Stimulated activated CD4-positive, alpha-beta T cell treated with anti-CD3 and anti-CD28 coated beads, Interleukin-1b, Interleukin-23, amount 100 ng/mL, for 1 hour (primary cell): ENCODE measurements around the gene PITPNM3.
"Not testable (repeated sequence)": the region's sequence is repeated elsewhere in the genome, so short reads cannot be mapped to it uniquely, and the experiment has no call there.

Experiments used
- DNase-seq, 2 donors: peaks; one replicate each; pipeline ENCODE4 v3.0.0-alpha.2; 2020; ENCODE audit warnings: low read depth in 2 of 2

The PITPNM3 gene

DNA sequence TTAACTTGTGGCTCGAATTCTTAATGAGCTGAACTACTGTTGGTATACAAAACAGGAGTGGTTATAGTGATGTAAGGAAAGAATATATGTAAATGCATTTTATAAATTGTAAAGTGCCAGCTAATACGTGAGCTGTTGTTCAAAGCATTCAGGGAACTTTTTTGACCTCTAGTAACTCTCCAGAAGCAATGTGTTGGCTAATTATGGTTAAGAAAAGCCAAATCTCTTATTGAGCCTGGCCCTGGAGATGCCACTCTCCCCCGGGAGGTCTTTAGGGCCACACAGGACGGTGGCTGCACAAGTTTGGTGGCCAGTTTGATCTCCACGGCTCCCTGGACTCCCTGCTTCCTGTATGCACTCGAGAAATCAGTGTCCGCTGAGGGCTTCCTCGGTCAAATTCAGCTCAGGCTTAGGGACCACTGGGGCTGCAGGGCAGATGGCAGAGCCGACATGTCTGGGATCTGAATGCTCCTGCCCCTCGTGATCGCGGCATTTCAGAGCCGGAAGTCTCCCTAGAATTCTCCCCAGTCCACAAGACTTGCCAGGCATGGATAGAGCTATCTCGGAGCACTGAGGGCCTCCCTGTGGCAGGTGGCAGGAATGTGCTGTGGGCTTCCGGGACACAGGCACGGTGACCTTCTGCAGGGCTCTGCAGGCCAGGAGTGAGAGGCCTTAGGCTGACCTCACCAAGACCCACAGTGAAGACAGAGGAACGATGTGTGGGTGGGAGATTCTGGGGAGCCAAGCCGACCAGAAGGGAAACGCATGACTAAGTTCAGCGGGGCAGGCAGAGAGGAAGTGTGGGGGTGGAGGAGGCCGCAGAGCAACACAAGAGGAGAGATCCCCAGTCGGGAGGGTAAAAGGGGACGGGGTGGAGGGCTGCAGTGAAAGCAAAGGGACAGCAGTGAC, 18.6 kb upstream of the PITPNM3 start:
- DNase-seq, result no peak

- DNase-seq, result no peak
Measured at GRCh38 chr17:6573982-6574686, 17.8 kb upstream of the PITPNM3 start.

GRCh38 chr17:6573495-6573894, 17.1 kb upstream of the PITPNM3 start:
- not testable (repeated sequence) for DNase-seq

DNA sequence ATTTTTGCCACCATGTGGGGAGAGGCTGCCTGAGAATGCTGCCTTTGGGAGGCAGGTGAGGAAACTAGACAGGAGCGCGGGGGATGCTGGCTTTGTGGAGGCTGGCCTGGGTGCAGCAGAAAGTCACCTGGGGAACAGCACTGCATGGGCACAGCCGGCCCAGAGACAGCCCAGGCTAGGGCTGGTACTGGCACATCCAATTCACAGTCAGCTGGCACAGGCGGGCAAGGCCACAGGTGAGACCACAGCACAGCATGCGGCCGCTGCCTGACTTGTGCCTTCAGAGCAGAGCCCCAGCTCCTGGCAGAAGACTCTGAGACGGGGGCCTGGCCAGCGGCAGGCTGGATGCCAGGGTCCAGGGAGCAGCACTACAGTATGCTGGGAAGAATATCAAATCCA, 16.6 kb upstream of the PITPNM3 start:
- no peak for DNase-seq

DNA sequence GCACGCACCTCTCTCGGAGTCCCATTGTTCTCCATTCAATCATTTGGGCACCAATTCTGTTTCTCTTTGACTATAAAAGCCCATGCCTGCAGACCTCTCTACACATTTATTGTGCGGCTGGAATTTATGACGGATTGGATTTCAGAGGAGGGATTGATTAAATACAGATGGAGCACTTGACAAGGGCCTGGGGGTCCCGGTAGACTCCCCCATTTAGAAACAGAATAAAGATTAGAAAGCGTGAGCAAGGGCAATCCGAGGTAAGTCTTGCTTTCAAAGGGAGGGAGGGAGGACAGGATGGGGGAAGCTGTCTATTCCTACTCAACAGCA, 15.1 kb upstream of the PITPNM3 start:
- DNase-seq, result no peak

DNA sequence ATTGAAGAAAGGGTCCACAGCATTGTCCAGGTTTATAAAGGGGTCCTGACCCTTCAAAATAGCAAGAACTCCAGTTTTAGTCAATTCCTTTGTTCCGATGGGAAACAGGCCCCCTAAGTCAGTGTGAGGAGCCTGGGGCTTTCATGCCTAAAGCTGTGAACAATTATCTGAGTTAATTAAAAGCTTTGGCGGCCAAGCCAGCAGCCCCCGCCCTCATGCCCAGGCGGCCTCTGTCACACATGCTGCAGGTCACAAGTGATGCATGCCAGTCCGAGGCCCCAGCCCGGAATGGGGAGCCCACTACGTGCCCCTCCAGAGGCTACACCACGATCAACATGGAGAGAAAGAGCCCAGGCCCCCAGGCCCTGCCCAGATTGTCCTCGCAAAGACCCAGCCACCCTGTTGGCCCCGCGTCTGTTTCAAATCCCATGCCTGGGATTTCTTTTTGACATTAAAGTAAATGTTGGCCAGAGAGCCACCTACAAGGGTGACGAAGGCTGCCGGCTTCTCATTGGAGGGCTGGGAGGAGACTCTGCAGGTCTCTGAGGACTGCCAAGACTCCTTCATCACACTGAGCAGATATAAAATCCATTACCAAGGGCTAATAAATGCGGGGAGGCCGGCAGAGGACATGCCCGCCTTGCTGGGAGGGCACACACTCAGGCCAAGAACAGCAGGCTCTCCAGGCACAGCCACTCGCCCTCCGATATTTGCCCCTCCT, 14.5 kb upstream of the PITPNM3 start:
- no peak for DNase-seq

- no peak for DNase-seq
Measured at GRCh38 chr17:6569370-6570285, 13.3 kb upstream of the PITPNM3 start.

GRCh38 chr17:6568184-6568758, 11.9 kb upstream of the PITPNM3 start:
- no peak for DNase-seq

- no peak for DNase-seq
Measured at GRCh38 chr17:6567528-6568183, 11.3 kb upstream of the PITPNM3 start.

GRCh38 chr17:6561446-6561845, 5.1 kb upstream of the PITPNM3 start:
- no peak for DNase-seq

- no peak for DNase-seq
Measured at GRCh38 chr17:6560496-6560895, 4.1 kb upstream of the PITPNM3 start.

DNA sequence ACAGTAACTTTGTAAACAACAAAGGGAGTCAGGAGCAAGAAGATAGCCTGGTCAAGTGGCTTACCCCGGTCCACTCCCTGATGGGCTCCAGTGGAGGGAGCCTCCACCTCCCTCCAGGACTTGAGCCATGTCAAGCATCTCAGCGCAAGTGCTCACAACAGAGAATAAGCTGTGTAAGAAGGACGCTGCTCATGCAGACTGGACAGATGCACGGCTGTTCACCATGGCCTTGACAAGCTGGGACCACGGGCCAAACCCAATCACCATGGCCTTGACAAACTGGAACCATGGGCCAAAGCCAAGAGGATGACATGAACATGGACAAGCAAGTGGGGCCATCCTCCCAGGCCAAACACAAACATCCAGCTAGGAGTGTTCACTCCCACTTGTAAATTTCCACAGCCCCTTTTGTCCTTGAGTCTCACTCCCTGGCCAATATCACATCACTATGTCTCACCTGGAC, 3.4 kb upstream of the PITPNM3 start:
- no peak for DNase-seq

DNA sequence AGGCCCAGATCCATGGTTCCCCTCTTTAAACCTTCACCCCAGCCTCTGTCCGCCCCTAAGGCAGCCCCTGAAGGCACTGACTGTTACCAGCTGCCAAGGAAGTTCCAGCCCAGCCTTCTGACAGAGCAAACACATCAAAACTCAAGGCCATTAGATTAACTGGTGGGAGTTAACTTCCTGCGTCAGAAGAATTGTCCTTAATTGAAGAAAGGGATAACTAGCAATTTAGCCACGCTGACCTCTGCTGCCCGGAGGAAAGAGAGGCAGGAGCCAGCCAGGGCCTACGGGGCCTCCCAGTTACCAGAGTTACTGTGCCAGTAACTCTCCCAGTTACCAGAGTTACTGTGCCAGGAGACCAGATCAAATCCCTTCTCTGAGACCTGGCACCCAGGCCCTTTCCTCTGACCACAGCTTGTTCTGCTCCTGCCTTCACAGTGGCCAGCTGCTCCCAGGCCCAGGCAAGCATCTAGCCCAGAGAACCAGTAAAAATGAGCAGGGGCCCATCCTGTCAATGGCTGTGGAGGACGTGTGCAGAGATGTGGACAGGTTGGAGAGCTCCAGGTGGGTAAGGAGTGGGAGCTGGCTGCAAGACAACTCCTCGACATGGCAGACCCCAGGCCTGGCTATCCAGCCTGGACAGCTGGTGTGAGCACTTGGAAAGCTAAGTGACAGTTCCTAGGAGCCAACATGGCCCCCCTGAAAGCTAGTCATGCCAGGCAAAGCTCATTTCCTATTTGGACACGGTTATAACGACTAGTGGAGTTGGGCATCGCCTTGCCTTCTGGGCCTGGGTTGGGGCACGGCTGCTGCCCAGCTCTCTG, 2.8 kb upstream of the PITPNM3 start:
- no peak for DNase-seq

DNA sequence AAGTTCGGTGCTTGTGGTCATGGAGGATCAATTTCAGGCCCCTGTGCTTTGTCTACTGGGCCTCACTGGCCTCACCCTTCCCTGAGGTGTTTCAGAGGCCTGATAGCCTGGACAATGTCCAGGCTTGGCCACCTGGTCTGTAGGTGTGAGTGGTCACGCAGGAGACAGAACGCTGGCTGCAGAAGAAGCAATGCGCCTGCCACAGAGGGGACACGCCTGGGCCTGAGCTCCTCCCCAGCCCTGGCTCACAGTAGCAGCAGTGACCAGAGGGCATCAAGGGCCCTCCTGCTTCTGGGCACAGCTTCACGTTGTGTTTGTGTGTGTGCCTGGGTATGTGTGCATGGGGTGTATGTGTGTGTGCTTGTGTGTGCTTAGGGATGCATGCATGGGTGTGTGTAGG, 1.9 kb upstream of the PITPNM3 start:
- DNase-seq, result no peak

DNA sequence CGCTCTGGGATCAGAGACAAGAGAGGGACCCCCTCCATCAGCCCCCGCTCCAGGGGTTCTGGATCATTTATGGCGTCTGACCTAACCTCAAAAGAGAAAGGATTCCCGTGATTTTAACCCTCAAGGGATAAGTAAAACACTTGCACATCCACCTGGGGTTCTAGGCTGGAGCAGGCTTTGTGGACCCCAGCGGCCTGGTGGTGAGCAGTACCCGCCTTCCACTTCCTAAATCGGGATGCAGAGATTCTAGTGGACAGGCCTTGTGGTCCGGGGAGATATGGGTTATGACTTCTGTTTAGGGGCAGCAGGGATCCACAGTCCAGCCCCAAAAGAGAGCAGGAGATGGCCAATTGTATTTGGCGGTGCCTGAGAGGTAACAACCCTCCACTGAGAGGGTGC, 684 bp upstream of the PITPNM3 start:
- DNase-seq, result no peak

GRCh38 chr17:6555331-6556120, 829 bp downstream of the PITPNM3 start:
- no peak for DNase-seq

GRCh38 chr17:6554871-6555330, 1.5 kb downstream of the PITPNM3 start:
- no peak for DNase-seq

DNA sequence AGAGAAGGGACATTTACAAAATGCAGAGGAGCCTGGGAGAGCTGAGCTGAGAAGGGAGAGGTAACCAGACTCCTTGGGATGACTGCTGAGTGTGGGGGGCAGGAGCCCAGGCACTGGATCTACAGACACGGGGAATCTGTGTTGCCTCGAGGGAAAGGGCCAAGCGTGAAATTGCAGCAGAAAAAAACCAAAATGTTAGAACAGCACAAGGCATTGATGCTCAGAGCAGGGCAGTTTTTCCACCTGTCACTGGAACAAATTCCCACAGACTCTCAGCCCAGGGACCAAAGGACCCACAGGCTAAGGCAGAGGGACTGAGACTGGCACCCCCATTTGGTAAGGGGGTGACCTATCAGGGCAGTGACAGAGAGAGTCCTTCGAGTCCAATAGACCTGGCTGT, 2.0 kb downstream of the PITPNM3 start:
- no peak for DNase-seq
